Measurements from ENCODE around the gene THOC7.

Gene THOC7

DNA sequence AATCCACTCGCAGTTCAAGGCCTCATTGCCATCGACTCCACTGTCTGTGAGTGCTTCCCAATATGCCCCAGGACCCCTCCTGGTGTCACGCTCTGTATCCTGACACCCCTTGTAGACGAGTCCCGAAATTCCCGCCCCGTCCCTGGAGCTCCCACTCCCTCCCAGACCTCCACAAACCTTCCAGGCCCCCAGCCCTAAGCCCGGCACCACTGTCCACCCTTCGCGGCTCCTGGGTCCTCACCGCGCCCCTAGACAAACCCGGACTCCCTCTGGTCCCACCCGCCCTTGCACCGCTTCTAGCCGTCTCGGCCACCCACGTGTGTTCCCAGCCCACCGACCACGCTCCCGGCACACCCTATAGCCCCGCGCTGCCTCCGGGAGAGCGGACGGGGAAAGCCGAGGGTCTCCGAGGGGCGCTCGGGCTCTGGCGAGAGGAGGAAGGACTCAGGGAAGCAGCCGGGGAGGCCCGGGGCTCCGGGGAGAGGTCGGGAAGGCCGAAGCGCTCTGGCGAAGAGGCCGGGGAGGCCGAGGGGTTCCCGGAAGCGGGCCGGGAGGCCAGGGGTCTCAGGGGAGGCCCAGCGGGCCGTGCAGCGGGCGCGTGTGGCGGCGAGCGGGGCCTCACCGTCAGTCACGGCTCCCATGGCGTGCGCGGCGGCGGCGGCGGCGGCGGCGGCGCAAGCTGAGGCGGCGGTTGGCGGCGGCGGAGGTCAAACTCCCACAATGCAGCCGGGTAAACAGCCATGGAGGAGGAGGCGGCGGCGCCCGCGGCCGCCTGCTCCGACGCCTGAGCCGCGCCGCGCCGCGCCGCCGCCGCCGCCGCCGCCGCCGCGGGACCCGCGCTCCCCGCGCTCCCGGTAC is at the start of gene THOC7, which contains the start of gene ATXN7:
Gene THOC7, minus strand, starts transcription at position 656 of the 858 bp plus-strand sequence. Its CDS starts 15 bp downstream, at position 641.
Gene ATXN7, plus strand, starts transcription at position 718 of the 858 bp plus-strand sequence. CDS start 48,732 bp downstream, outside the sequence.
- Histone ChIP-seq H3K4me3 (peak within 1 kb of the TSS; percentile 68 to 99 (median 93)), H3K27ac (peak within 1 kb of the TSS; percentile 95 to 99 (median 98))

DNA sequence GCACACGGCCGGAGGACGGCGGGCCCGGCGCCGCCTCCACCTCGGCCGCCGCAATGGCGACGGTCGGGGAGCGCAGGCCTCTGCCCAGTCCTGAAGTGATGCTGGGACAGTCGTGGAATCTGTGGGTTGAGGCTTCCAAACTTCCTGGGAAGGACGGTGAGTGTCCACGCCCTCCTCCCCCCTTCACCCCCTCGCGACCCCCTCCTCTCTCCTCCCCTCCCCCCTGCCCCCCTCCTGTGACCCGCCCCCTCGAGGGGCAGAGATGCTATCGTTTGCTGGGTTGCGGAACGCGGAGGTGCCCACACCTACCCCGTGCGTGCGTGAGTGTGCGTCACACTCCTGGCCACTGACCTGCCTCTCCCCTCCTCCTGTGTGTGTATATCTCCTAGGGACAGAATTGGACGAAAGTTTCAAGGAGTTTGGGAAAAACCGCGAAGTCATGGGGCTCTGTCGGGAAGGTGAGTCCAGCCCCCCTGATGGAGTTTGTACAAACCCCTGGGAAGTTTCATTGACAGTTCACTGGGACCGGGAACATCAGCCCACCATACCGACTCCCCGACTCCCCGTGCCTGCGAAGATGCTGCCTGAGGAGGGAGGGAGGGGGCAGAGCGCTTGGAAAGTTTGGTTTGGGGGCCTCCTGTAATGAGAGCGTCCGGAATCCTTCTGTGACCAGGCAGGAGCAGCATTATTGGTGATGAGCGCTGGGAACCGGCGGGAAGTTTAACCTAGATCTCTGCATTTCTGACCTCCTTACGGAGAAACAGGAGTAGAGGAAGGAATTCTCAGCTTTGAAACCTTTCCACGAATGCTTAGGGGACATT is 49.4 kb upstream of the THOC7 start:
- peak overlapping the region; percentile 49 to 97 (median 82) for H3K4me3 ChIP-seq
- peak overlapping the region; percentile 69 to 100 (median 98) for H3K27ac ChIP-seq

DNA sequence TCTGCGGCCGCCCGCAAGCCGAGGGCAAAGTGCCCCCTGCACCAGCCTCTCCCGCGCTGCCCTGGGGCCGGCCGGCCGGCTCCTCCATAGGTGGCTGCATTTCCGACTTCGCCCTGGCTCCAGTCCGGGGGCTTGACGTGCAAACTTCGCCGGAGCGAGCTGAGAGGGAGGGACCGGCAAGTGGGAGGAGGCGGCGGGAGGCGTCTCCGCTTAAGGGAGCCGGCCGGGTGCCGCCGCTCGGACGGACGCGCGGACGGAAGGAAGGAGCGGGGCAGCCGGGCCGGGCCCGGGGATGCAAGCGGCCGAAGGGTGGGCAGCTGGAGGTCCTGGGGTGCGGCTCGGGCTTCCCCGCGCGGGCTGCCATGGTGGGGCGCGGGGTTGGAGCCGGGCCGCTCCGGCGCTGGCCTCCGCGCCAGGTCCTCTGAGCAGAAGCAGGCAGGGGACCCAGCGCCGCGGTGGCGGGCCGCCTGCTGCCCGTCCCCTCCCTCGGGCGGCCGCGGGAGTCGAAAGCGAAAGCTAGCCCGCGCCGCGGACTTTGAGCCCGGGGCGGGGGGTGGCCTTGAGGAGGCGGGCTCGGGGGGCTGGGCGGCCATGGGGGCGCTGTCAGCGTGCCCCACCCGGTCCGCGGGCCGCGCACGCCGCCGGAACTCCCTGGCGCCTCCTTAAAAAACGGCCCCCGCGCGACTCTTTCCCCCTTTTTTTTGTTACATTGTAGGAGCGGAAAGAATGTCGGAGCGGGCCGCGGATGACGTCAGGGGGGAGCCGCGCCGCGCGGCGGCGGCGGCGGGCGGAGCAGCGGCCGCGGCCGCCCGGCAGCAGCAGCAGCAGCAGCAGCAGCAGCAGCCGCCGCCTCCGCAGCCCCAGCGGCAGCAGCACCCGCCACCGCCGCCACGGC is 48.5 kb upstream of the THOC7 start, which contains the start of gene SCAANT1:
Gene SCAANT1, minus strand, starts transcription at position 511 of the 895 bp plus-strand sequence.
- peak within 1 kb of the TSS; percentile 49 to 97 (median 82) for H3K4me3 ChIP-seq

DNA sequence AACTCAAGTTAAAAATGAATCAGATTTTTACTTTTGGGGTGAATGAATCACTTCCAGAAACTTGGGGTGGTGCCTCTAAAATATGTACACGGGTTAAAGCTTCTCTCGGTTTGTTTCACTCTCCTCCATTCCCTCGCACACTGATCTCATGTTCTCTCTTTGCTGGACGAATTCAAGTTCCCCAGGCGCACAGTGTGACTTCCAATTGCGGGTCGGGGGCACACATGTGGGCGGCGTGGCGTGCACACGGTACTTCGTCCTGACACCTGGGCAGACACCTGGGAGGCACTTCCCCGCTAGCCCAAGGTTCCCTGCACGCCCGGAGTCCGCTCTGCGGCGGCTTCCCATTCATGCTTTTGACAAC is 47.9 kb upstream of the THOC7 start:
- Histone ChIP-seq H3K27ac (peak overlapping the region; percentile 72 to 100 (median 98)), H3K4me3 (peak overlapping the region; percentile 49 to 97 (median 82))

More for the DNA sequence above, 48.5 kb upstream of the THOC7 start, which contains the start of gene SCAANT1:
- H3K27ac ChIP-seq = peak within 1 kb of the TSS; percentile 72 to 100 (median 98)

DNA sequence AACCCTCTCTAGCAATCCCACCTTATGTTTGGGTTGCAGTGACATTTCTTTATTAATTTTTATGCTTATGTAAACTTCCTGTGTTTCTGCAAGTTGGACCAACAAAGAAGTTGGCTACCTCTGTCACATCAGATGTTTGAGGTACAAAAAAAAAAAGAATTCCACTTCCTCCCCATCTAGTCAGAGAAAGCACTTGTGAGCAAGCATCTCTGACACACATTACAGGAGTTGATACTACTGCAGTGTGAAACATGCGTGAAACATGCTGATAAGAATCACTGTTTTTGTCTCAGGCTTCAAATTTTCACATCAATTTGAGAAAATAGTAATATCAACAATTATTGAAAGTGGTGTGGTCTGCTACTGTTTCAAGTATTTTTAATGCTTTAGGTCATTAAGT is 47.3 kb upstream of the THOC7 start:
- Histone ChIP-seq H3K4me3 (peak overlapping the region in 4 of 7 experiments; percentile 82 to 97 (median 86)), H3K27ac (peak overlapping the region in 18 of 21 experiments; percentile 93 to 100 (median 98))

DNA sequence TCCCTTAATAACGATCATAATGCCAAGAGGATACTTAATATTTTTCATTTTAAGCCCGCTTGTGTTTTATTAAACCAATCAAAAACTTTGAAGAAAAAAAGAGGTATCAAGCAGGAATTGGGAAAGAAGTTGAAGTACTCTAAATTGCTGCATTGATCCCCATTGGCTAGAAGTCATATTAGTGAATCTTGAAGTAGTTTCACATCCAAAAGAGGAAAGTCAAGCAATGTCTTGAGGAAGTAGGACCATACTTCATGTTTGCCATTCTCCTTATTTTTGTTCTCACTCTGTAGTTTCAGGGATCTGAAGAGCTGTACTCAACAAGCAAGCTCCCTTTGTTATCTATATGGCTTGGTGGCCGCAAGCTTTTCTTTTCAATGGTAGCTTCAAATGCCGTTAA is 46.4 kb upstream of the THOC7 start:
- Histone ChIP-seq H3K4me3 (no peak overlapping the region), H3K27ac (peak overlapping the region in 1 of 21 experiments; percentile 97)

DNA sequence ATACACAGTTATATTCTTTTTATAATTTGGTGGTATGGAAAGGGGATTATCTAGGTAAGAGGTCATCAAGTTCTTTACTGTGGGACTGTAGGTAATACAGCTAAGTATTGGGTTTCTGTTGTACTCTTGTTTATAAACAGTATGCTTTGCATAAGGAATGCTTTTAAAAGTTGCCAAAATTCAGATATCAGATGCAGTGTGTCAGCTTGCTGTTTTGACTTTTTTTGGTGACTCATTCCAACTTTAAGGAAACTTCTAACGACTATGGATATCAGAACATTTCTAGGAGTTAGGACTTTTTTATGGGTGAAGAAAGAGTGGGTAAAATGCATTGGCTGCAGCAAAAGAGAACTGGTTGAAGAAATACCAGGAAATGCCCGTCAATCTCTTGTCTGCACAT is 45.8 kb upstream of the THOC7 start:
- no peak overlapping the region for H3K27ac ChIP-seq
- H3K4me3 ChIP-seq = no peak overlapping the region

DNA sequence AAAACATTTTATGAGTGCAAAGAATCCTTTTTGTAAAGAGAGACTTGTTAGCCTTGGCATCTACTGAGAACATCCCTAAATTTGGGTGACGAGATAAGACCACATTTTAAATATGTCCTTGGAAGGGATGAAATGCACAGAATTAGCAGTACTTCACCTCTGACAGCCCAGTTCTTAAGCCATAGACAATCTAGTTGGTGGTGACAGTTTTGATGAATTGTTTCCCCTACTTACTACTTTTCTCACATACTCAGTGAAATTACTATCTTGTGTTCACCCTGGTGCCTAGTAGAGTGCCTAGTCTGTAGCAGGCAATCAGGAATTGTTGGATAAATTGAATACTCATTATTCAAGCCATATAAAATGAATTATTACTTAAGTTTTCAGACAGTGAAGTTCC is 45.2 kb upstream of the THOC7 start:
- Histone ChIP-seq H3K4me3 (no peak overlapping the region), H3K27ac (peak overlapping the region in 1 of 21 experiments; percentile 5)

DNA sequence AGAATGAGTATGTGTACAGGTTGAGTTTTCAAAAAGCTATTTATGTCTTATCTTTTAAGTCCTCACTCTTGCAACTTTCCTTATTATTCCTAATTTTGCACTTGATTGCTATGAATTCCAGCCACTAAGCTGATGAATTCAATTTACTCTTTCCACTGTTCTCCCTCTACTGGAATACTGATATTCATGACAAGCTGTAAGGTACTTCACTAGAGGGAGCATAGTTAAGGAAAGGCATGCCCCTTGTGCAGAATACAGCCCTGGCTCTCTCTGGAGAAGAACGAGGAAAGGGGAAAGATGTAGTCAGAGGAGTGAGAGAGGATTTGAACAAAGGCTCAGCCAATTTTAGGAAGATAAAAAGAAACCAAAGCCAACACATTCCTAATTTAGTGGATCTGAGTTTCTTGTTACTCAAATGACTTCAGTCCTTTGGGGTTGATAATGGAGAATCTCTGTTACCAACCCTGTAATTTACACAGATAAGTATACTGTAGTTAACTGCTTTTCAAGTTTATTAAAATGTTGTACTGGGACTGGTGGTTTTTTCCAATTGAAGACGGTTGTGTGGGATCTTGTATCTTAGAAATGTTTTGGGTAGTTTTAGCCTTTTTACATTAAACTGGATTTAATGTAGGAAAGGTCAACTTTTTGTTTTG is 44.6 kb upstream of the THOC7 start:
- Histone ChIP-seq H3K27ac (peak overlapping the region in 1 of 21 experiments; percentile 5), H3K4me3 (no peak overlapping the region)

DNA sequence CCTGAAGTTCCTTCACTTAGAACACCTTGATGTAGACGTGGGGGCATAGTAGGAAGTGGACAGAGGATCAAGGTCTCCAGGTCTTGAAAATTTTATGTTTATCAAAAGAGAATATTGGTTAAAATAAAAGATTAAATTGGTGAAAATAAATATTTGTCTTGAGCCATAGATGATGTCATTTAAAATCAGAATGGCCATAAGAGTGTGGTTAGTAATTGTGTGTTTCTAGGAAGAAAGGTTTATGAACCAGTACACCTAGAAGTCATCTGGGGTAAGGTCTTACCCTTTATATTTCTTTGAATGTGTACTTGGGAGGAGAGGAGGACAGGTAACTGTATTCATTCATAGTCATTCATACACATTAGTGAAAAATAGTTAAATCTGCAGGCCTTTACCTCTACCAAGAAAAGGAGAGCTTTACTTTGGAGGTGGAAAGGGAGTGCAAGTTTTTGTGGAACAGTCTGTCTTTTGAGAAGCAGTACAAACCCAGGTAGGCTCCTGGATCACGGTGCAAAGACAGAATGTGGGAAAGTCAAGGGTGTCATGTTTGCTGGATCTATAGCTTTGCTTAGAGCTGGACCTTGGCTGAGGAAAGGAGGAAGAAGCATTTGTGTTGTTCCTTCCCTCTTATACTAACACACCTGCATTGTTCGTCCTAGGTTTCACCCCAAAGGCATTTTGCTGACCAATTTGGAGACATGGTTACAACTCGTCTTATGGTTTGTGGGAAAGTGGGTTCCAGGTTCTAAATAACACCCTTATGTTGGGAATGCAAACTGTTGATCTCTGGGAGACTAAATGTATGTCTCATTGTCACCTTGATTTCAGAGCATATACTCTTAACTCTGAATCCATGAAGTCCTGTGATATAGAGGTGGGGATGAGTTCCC is 42.4 kb upstream of the THOC7 start:
- Histone ChIP-seq H3K4me3 (no peak overlapping the region), H3K27ac (no peak overlapping the region)

DNA sequence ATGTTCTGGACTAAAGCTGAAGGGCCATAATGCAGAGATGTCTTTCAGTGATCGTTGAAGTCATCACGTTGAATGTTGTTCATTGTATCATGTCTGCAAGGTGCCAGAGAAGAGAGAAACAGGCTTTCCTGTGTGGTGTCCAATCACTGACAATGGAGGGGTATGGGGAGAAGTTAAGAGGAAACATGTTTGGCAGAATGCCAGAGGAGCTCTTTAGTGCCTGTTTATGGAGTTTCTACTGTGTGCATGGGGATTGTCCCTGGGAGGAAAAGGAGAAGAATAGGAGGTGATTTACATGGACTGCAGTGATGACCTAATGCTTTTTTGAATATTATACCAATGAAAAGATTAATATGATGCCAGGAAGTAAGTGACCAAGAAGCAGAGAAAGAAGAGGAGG is 36.9 kb upstream of the THOC7 start:
- no peak overlapping the region for H3K4me3 ChIP-seq
- H3K27ac ChIP-seq = no peak overlapping the region

DNA sequence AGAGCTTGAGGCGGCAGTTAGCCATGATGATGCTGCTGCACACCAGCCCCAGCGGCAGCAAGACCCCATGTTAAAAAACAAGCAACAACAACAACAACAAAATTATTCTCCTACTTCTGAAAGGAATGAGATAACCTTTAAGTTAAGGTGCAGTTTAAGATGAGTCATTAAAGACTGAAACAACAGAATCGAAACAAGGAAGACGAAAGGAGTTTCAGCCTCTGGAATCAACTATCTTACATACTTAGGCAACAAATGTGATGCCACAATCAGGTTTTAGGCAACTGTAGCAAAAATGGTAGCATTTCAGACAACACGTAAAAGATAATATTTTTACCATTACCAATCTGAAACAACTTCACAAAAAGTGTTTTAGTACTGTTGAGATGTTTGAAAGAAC is 36.4 kb upstream of the THOC7 start:
- Histone ChIP-seq H3K4me3 (no peak overlapping the region), H3K27ac (no peak overlapping the region)

DNA sequence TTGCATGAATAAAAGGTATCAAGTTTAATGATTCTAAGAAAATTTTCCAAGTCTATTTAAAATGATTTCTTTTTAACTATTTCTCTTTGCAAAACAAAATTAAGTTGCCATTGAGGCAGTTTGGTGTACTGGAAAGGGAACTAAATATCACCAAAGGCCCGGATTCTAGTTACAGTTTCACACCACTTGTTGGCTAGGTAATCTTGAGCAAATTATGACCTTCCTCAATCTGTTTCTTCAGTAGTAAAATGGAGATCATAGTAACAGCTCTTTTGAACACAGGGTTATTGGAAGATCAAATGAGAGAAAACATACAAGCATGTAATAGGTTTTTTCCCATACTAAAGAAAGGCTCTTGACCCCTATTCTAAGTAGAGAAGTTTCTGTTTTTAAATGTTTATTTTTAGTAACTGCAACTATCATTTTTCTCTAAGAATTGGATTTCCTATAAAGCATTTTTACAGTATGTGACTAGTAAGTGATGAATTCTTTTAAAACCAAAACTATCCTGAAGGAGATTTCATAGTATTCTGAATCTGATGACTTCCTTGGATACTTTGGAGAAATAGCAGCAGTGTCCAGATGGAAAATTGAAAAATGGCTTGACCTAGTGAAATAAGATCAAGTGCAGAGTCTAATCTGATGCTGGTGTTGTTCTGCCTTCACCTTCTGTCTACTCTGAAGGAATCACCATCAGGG is 32.9 kb upstream of the THOC7 start:
- no peak overlapping the region for H3K4me3 ChIP-seq
- peak overlapping the region in 2 of 21 experiments; percentile 4 to 21 for H3K27ac ChIP-seq

DNA sequence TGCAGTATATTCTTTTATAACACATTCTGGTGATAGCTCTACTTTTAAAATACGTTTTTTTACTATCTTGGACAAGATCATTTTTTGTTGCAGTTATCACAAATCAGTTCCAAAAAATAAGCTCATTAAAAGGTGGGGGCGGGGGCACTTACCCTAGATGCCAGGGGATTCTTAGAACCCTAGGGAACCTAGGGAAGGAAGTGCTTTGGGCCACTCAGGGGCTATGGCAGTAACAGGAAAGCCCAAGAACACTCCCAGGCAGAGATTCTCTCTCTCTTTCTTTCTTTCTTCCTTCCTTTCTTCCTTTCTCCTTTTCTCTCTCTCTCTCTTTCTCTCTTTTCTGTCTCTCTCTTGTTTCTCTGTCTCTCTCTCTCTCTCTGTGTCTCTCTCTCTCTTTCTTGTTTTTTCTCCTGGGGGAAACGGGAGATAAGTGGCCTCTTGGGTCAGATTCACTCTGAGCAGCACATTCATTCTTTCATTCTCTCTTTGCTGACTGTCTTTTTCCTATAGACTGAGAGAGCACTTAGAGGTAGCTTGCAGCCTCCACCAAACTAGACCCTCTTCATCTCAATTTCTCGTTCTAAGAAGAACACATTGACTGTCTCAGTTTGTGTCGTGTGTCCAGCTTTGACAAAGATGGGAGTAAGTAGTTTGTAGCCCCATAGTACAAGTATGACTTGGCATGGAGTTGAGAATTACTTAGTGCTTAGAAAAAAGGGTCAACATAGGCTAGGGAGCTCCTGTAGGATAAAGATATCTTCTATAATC is 32.0 kb upstream of the THOC7 start:
- Histone ChIP-seq H3K4me3 (no peak overlapping the region), H3K27ac (peak overlapping the region in 1 of 21 experiments; percentile 21)

DNA sequence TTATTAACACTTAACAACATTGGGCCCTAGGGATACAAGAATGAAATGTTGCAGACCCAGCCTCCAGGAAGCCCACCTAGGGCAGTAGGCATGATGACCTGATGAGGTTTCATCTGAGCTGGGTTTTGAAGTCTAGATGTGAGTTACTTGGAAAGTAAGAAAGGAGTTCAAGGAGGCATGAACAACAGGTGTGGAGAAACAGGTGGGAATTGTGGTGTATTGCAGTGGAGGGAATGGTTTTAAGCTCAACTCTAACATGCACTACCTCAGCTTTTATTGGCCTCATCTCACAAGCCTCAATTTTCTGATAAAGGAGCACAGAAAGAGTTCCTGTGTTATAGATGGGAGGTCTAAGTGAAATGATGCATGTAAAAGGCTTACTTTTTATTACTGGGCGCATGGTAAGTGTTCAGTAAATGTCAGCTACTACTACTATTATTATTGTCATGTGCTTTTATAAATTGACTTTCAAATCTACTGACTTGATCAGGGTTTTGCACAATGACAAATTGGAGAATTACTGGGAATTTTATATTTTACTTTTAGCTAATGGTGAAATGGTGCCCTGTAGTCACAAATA is 29.3 kb upstream of the THOC7 start:
- H3K27ac ChIP-seq = no peak overlapping the region
- no peak overlapping the region for H3K4me3 ChIP-seq

DNA sequence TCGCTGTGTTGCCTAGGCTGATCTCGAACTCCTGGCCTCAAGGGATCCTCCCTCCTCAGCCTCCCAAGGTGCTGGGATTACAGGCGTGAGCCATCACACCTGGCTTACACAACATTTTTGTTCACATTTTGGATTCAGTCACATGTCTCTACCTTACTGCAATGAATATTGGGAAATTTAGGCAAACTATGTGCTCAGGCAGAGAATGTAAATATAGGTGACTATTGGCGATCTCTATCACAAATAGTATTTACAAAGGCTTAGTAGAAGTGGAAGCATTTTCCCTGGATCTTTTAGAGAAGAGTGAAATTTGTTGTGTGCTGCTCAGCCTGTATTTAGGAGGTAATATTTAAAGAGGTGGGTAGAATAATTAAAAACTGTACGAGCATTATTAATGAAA is 27.9 kb upstream of the THOC7 start:
- Histone ChIP-seq H3K27ac (no peak overlapping the region), H3K4me3 (no peak overlapping the region)
